Thyroid gland (tissue), 4 donors: Measurements from ENCODE around the gene PITPNC1. TPM values are rescaled to one million over a fixed set of nuclear protein-coding genes. Genes with fewer than 3 reads are reported as not detected.

Experiments
- DNase-seq, 2 donors: peaks; one replicate each; pipeline ENCODE4 v3.0.0-alpha.2; 2019
- H3K27ac ChIP-seq, 3 donors: fragments of 200-600 bp; sonication (generic); 1 replicate in 2 of 3; 2 replicates in 1 of 3; pipeline ENCODE4 v1.5.1; 2016 to 2019; ENCODE audit warnings: mild to moderate bottlenecking in 1 of 3, moderate library complexity in 1 of 3
- H3K27me3 ChIP-seq: fragments of 200-600 bp; sonication (generic); one replicate; pipeline ENCODE4 v1.5.1; 2019
- H3K36me3 ChIP-seq, 2 donors: fragments of 200-600 bp; sonication (generic); one replicate each; pipeline ENCODE4 v1.5.1; 2016 to 2019
- H3K4me1 ChIP-seq, 2 donors: fragments of 200-600 bp; sonication (generic); one replicate each; pipeline ENCODE4 v1.5.1; 2017 to 2019
- H3K4me3 ChIP-seq, 3 donors: fragments of 200-600 bp; sonication (generic); replicated peaks in 1 of 3; 1 replicate in 2 of 3; 2 replicates in 1 of 3; pipeline ENCODE4 v1.5.1; 2016; ENCODE audit warnings: mild to moderate bottlenecking in 1 of 3
- H3K9me3 ChIP-seq: fragments of 200-600 bp; sonication (generic); one replicate; pipeline ENCODE4 v1.5.1; 2017
- CTCF ChIP-seq, 6 experiments: fragments of 200-600 bp in 3 of 6; fragments of 450-650 bp in 3 of 6; sonication (generic) in 3 of 6; IDR thresholded peaks; one replicate each; pipeline ENCODE4 v1.5.1; 2016 to 2019; ENCODE audit warnings: antibody characterized with exemption in 6 of 6, mild to moderate bottlenecking in 2 of 6, inconsistent platforms in 1 of 6, moderate library complexity in 1 of 6
- POLR2A ChIP-seq, 2 donors: fragments of 450-650 bp; IDR thresholded peaks; one replicate each; pipeline ENCODE4 v1.6.1; 2017; ENCODE audit warnings: antibody characterized with exemption in 2 of 2, mild to moderate bottlenecking in 2 of 2, moderate library complexity in 1 of 2
- WGBS, 2 donors: methylation state at CpG; one replicate each; pipeline ENCODE4 v1.1.5; 2017; 5-methylcytosine and 5-hydroxymethylcytosine counted together
- intact Hi-C: fragments of 100-400 bp; cut with DNase I; formaldehyde crosslinking; loops from one replicate; pipeline ENCODE4 v1.15.1; 2023
- total RNA-seq, 4 donors: library from RNA; depleted of rRNA; stranded (reverse); fragments of >200 nt; gene quantifications; one replicate each; pipeline ENCODE4 v1.2.3, GENCODE V29; 2016

The PITPNC1 gene
- total RNA-seq, 4 donors from 2014 or later, result 3.6 to 14.2 (median 7.3) TPM

GRCh38 chr17:67411397-67411796 lies 34.3 kb downstream of the PITPNC1 start:
- Histone ChIP-seq H3K27me3 (no peaks in the 10 kb centered on the region), H3K4me1 (peaks cover 0 to 2% of the 10 kb centered on the region in 2 donors), H3K27ac (no peak overlapping the region), H3K9me3 (no peaks in the 10 kb centered on the region), H3K4me3 (no peak overlapping the region), H3K36me3 (no peaks in the 10 kb centered on the region)
- TF ChIP-seq POLR2A (IDR thresholded peaks at IDR 0.05) (no peak), CTCF (IDR thresholded peaks at IDR 0.05) (no peak)
- no peak for DNase-seq
- 92 to 95% methylated on average over 4 of the region's 4 CpGs for WGBS, 2 donors
- intact Hi-C loops, result no loop called here

- TF ChIP-seq POLR2A (IDR thresholded peaks at IDR 0.05) (no peak), CTCF (IDR thresholded peaks at IDR 0.05) (no peak)
Observed at GRCh38 chr17:67412032-67412431, 35.0 kb downstream of the PITPNC1 start.

GRCh38 chr17:67412941-67413340 lies 35.9 kb downstream of the PITPNC1 start:
- no peak for DNase-seq
- Histone ChIP-seq H3K27ac (no peak overlapping the region), H3K27me3 (no peaks in the 10 kb centered on the region), H3K4me1 (peaks cover 0 to 4% of the 10 kb centered on the region in 2 donors), H3K9me3 (no peaks in the 10 kb centered on the region), H3K4me3 (no peak overlapping the region), H3K36me3 (no peaks in the 10 kb centered on the region)
- TF ChIP-seq CTCF (IDR thresholded peaks at IDR 0.05) (no peak), POLR2A (IDR thresholded peaks at IDR 0.05) (no peak)
- intact Hi-C loops, result no loop called here
- WGBS, 2 donors, result 61 to 70% methylated on average over 2 of the region's 2 CpGs

More at GRCh38 chr17:67412032-67412431, 35.0 kb downstream of the PITPNC1 start:
- no peaks in the 10 kb centered on the region for H3K9me3 ChIP-seq
- H3K4me3 ChIP-seq, result no peak overlapping the region
- no peaks in the 10 kb centered on the region for H3K27me3 ChIP-seq
- intact Hi-C loops, result no loop called here
- H3K27ac ChIP-seq, result no peak overlapping the region
- no peaks in the 10 kb centered on the region for H3K36me3 ChIP-seq
- peaks cover 0 to 4% of the 10 kb centered on the region in 2 donors for H3K4me1 ChIP-seq
- DNase-seq, result no peak
- 70 to 72% methylated on average over 4 of the region's 4 CpGs for WGBS, 2 donors

- Histone ChIP-seq H3K36me3 (no peaks in the 10 kb centered on the region), H3K4me1 (peaks cover 0 to 4% of the 10 kb centered on the region in 2 donors), H3K9me3 (no peaks in the 10 kb centered on the region), H3K27ac (no peak overlapping the region), H3K27me3 (no peaks in the 10 kb centered on the region), H3K4me3 (no peak overlapping the region)
- intact Hi-C loops, result no loop called here
- no peak for DNase-seq
- TF ChIP-seq CTCF (IDR thresholded peaks at IDR 0.05) (no peak), POLR2A (IDR thresholded peaks at IDR 0.05) (no peak)
- 88 to 92% methylated on average over 5 of the region's 5 CpGs for WGBS, 2 donors
Observed at GRCh38 chr17:67413388-67413787, 36.3 kb downstream of the PITPNC1 start.

GRCh38 chr17:67414130-67414529 lies 37.0 kb downstream of the PITPNC1 start:
- Histone ChIP-seq H3K4me3 (no peak overlapping the region), H3K4me1 (peaks cover 0 to 8% of the 10 kb centered on the region in 2 donors), H3K27me3 (no peaks in the 10 kb centered on the region), H3K36me3 (no peaks in the 10 kb centered on the region), H3K9me3 (no peaks in the 10 kb centered on the region), H3K27ac (no peak overlapping the region)
- no peak for DNase-seq
- intact Hi-C loops, result no loop called here
- 96 to 98% methylated on average over 1 of the region's 1 CpG for WGBS, 2 donors
- TF ChIP-seq POLR2A (IDR thresholded peaks at IDR 0.05) (no peak), CTCF (IDR thresholded peaks at IDR 0.05) (no peak)
